AG04450 (cell line): ENCODE measurements around the gene PNMA8C. TPM values are rescaled to one million over a fixed set of nuclear protein-coding genes. Genes with fewer than 3 reads are reported as not detected.

Experiments
- CTCF ChIA-PET: fragments of 300-600, 350-600 bp; formaldehyde crosslinking; extraction: SDS; loops from one replicate; lab custom pipeline; 2022; ENCODE audit warnings: antibody characterized with exemption, inconsistent platforms; lab: Charles Lee
- POLR2A ChIA-PET: fragments of 350-600 bp; formaldehyde crosslinking; extraction: SDS; loops from one replicate; lab custom pipeline; 2021; ENCODE audit warnings: antibody characterized with exemption, inconsistent platforms; lab: Yijun Ruan, JAX
- DNase-seq: peaks from one replicate; pipeline ENCODE4 v3.0.0-alpha.2; 2011; ENCODE audit warnings: low read depth, low spot score
- H3K27ac ChIP-seq: one replicate; pipeline ENCODE4 v1.5.1; 2012; ENCODE audit warnings: low read depth, low read length, control low read depth
- H3K27me3 ChIP-seq: one replicate; pipeline ENCODE4 v1.6.0; 2012; ENCODE audit warnings: low read length; ENCODE audit not compliant: control insufficient read depth, insufficient read depth
- H3K4me3 ChIP-seq: 2 replicates; pipeline ENCODE4 v1.5.1; 2011; ENCODE audit warnings: mild to moderate bottlenecking, low read depth, low read length, control low read depth
- H3K9me3 ChIP-seq: 2 replicates; pipeline ENCODE4 v1.5.1; 2012; ENCODE audit warnings: low read length; ENCODE audit not compliant: control insufficient read depth, insufficient read depth
- polyA plus RNA-seq: library from polyadenylated mRNA; depleted of rRNA; stranded (reverse); fragments of >200 nt; gene quantifications from 2 replicates; pipeline ENCODE4 v1.2.3, GENCODE V29; 2011
- TF ChIP-seq, protein P1 (sequence below): IDR thresholded peaks from 2 replicates; pipeline ENCODE4 v1.5.1; 2011; ENCODE audit warnings: low read depth, low read length, control low read depth, inconsistent platforms

The PNMA8C gene
- polyA plus RNA-seq, 1 experiment, result 0.21 TPM

DNA sequence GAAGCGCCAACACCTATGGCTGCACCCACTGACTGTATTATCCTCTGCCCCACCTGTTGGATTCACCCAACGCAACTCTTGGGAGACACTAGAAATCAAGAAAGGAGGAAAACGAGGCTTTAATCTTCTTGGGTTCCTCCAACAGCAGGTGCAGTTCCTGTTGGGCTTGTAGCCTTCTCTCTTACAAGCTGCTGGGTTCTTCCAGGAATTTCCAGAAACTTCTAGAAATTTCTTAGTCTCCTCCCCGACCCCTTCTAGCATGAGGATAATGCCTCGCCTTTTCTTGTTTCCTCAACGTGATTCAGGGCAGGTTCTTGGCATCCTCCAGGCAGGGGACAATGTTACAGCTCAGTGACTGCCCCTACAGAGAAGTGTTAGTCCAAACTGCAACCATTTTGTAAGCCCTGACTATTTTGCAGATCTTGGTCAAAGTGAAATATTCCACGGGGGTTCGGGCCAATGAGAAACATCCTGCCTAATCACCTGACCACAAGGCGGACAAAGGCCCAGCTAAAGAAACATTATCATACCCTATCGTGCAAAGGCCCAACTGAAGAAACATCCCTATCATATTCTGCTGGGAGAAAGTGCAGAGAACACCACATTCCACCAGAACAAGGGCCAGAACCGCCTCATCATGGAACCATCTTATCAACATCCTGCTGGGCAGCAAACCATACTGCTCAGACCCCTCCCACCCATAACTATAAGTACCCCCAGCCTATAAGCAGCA is 43.2 kb upstream of the PNMA8C start:
- Histone ChIP-seq H3K27me3 (no peaks in the 10 kb centered on the region), H3K27ac (no peak overlapping the region), H3K4me3 (peak overlapping the region; percentile 53), H3K9me3 (peaks cover 3% of the 10 kb centered on the region; the same call in 1 of the 2 replicates)
- TF ChIP-seq, protein P1, sequence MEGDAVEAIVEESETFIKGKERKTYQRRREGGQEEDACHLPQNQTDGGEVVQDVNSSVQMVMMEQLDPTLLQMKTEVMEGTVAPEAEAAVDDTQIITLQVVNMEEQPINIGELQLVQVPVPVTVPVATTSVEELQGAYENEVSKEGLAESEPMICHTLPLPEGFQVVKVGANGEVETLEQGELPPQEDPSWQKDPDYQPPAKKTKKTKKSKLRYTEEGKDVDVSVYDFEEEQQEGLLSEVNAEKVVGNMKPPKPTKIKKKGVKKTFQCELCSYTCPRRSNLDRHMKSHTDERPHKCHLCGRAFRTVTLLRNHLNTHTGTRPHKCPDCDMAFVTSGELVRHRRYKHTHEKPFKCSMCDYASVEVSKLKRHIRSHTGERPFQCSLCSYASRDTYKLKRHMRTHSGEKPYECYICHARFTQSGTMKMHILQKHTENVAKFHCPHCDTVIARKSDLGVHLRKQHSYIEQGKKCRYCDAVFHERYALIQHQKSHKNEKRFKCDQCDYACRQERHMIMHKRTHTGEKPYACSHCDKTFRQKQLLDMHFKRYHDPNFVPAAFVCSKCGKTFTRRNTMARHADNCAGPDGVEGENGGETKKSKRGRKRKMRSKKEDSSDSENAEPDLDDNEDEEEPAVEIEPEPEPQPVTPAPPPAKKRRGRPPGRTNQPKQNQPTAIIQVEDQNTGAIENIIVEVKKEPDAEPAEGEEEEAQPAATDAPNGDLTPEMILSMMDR, result no peak
- no peak for DNase-seq
- ChIA-PET CTCF (no interaction called here), POLR2A (no interaction called here)

- H3K27me3 ChIP-seq, result no peaks in the 10 kb centered on the region
- H3K27ac ChIP-seq, result peak within 1 kb of the TSS; percentile 31
- peaks cover 3% of the 10 kb centered on the region; the same call in 1 of the 2 replicates for H3K9me3 ChIP-seq
- CTCF ChIA-PET, result no interaction called here
- peak within 1 kb of the TSS; percentile 53 for H3K4me3 ChIP-seq
- TF ChIP-seq, protein P1, result peak; percentile 31; the same call in 1 of the 2 replicates
- no peak for DNase-seq
- POLR2A ChIA-PET, result no interaction called here
Observed at GRCh38 chr19:46471116-46471733, 42.5 kb upstream of the PNMA8C start, which contains the start of gene PNMA8A. Gene PNMA8A (minus strand): TSS chr19:46471563. CDS start chr19:46471035, 528 bp downstream.

DNA sequence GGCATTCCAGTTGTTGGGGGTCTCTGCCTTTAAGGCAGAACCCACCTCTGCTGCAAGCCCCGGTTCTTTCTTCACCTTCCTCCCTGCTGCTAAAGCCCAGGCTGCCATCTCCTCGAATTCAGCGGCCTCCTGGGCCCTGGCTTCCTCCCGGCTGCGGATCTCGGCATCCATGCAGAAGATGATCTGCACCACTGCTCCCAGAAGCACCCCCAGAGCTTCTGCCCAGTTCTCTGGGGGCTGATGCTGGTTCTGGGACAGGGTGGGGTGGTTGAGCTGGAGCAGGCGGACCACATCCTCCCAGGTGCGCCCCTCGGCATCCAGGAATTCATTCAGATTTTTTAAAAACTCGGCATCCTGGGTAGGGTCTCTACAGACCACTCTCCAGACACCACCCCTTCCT is 41.6 kb upstream of the PNMA8C start:
- no peak for DNase-seq
- TF ChIP-seq, protein P1, result no peak
- CTCF ChIA-PET, result interaction anchor here (1.1 kb wide), 1 partner anchor 67 kb away, joined by 4 read pairs; no protein-coding TSS in a partner anchor
- H3K4me3 ChIP-seq, result no peak overlapping the region
- no peaks in the 10 kb centered on the region for H3K27me3 ChIP-seq
- no peak overlapping the region for H3K27ac ChIP-seq
- H3K9me3 ChIP-seq, result peaks cover 3% of the 10 kb centered on the region; the same call in 1 of the 2 replicates
- POLR2A ChIA-PET, result no interaction called here

DNA sequence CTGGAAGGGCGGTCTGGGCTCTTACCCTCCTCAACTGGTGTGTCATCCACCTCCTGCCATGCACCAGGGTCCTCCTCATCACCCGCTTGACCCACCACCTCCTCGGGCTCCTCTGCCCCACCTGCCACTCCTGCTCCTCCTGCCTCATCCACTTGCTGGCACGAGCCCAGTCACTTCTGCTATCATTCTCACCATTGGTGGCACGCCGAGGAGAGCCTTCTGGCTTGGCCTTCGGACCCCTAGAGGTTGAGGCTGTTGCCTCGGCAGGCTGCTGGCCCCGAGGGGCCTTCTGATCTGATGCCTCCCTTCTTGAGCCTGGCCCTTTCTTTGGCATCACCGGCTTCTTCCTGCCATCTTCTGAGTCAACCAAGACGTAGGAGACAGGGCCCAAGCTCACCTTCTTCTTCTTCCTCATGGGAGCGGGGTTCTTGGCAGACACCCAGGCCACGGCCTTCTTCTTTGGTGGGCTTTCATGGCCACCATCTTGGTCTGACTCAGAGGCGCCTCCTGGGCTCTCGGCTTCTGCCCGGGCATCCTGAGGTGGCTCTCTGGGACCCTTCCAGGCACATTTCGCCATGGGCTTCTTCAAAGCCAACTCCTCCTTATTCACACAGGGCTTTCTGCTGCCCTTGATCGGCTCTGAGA is 40.9 kb upstream of the PNMA8C start:
- TF ChIP-seq, protein P1, result no peak
- CTCF ChIA-PET, result interaction anchor here (1.1 kb wide), 1 partner anchor 66 kb away, joined by 4 read pairs; no protein-coding TSS in a partner anchor
- DNase-seq, result no peak
- POLR2A ChIA-PET, result no interaction called here
- Histone ChIP-seq H3K4me3 (no peak overlapping the region), H3K27ac (no peak overlapping the region), H3K9me3 (peaks cover 3% of the 10 kb centered on the region; the same call in 1 of the 2 replicates), H3K27me3 (no peaks in the 10 kb centered on the region)
